GM19025 (cell line): Measurements from ENCODE around the gene KCP.
"Not testable (repeated sequence)": the region's sequence is repeated elsewhere in the genome, so short reads cannot be mapped to it uniquely, and the experiment has no call there.

Experiments used
- ATAC-seq: cut with Tn5 transposase; IDR thresholded peaks from one replicate; pipeline ENCODE4 v1.9.1; 2021; ENCODE audit warnings: mild to moderate bottlenecking, low read depth, moderate library complexity; ENCODE audit not compliant: unreplicated experiment

KCP gene

DNA sequence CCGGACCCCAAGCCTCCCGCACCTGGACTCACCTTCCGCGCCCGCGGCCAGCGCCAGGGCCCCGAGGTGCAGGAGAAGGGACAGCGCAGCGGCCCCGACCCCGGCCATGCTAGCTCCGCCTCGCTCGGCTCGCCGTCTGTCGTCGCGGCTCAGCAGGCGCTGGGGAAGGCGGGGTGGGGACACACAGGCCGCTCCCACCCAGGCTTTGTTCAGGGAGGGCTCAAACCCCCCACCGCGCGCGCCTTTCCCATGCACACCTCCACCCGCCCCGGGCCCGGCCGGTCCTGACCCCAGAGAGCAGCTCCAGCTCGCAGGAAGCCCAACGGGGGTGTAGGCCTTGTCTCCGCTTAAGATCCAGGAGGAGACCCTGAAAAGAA, at the start of gene KCP:
TSS of gene KCP (minus strand) at position 141 of the 377 bp plus-strand sequence. CDS start at position 108, 33 bp downstream.
- ATAC-seq: no peak

DNA sequence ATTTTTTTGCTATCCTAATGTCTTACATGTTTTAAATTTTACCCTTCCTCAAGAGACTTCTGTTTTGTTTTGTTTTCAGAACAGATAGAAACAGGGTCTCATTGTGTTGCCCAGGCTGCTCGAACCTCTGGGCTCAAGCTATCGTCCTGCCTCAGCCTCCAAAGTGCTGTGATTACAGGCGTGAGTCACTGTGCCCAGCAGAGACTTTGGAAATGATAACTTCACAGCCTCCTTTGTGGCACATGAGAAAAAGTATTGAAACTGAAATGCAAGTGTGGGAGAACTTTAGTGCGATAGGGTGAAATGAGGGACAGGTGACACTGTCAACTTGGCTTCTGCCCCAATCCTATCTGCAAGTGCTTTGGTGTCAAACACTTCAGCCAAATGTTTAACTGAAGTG, 48.8 kb upstream of the KCP start:
- ATAC-seq: no peak

DNA sequence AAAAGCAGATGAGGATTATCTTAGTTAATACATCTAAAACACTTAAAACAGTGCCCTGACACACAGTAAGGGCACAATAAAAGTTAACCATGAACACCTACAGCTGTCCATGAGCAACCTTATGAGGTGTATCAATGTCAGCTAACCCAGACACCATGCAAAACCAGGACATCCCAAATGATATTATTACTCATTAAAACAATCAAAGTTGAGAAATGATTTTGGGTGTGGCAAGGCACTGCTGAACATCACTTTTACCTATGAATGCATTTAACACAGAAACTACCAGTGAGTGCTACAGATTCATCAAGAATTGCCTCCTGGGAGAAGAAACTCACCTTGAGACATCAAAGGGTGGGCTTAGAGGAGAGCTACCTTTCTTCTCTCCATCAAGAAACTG, 45.5 kb upstream of the KCP start:
- no peak for ATAC-seq

DNA sequence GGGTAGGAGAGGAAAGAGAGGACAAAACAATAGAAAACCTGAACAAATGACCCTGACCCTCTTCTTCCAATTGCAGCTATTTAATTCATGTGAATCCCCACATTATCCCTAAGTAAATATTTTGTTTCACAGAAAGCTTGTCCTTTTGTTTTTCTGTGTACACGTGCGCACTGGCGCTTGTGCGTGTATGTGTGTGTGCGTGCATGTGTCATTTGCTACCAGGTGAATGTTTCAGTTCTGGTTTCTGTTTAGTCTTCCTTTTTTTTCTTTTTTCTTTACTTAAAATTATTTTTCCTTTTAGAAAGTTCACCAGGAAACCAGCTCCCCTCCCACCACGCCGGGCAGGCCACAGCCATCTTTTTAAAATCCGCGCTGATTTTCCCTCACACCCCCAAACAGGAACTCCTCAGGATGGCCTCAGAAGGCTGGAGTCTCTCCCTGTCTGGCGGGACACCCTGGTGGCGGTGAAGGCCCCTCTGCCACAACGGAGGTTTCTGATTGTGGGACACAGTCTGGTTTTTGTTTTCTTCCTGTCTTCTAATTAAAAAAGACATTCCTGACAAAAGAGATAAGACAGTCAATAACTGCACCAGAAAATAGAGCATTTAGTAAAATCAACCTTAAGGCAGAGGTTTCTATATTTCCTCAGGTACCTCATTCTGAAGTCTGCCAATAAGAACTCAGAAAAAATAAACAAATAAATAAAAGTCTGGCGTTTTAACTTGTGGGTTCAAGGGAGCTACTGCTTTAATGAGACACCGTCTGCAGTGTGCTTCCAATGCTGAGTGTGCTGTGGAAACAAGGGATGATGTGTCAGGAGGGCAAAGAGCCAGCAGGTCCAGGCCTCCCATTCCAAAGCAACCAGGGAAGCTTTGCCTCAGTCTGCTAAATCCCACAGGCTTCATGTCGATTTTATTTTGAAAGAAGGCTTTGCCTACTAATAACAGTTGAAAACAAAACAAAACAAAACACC, 44.6 kb upstream of the KCP start:
- ATAC-seq: peak; percentile 49

DNA sequence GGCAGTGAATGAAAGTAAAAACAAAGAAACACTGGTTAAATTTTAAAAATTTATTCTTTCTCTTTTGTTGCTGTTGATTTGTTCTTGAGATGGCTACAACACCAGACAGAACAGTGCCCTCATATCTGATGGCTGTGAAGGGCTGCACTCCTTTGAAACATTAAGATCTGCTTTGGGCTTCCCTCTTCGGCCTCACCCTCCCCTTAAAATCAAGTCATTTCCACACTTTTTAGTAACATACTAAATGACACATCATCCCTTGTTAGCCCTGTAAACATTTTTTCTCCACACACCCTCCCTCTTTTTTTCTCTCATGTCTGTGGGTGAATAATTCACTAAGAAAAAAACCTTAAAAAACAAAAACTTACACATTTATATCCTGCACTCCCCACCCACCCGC, 43.6 kb upstream of the KCP start:
- no peak for ATAC-seq

DNA sequence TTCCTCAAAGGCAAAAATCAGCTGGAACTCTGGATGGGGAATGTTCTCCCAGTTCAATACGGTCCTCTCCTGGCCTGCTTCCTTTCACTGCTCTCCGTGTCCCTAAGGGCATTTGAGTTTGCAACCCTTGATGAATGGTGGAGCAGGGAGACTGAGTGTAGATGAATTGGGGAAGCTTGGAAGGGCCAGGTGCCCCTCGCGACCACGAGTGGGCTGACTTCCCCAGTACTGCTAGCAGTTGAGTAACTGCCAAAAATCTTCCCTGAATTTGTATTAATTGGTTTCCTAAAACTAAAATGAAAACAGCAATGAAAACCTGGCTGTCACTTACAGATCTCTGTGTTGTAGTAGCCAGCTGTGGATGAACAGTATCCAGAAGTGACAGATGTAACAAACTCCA, 40.8 kb upstream of the KCP start:
- ATAC-seq: no peak

DNA sequence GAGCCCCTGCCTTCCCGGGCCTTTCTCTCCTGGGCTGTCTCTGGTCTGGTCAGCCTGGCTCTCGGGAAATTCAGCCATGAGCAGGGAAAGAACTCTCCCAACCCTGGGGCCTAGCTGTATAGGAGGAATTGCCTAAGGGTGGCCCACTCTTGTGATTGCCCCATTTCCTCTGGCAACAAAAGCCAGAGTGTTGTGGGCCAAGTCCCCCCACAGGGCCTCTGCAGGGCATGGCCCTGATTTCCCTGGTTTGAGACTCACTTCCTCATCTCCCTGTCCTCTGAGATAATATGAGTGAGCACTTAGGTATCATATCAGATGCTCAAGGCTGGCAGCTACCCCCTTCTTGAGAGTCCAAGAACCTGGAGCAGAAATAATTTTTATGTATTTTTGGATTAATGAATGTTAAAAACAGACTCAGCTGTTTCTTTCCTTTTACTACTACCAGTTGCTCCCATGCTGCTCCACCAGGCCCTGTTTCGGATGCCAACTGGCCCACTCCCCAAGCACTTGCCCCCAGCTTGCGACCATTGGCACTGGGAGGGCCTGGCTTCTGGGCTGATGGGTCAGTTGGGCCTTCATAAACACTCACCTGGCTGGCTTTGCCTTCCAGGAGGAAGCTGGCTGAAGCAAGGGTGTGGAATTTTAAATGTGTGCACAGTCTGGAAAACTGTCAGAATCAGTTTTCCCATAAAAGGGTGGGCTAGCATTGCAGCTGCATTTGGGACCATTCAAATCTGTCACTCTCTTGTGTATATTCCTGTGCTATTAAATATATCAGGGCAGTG, 38.7 kb upstream of the KCP start:
- ATAC-seq: no peak

DNA sequence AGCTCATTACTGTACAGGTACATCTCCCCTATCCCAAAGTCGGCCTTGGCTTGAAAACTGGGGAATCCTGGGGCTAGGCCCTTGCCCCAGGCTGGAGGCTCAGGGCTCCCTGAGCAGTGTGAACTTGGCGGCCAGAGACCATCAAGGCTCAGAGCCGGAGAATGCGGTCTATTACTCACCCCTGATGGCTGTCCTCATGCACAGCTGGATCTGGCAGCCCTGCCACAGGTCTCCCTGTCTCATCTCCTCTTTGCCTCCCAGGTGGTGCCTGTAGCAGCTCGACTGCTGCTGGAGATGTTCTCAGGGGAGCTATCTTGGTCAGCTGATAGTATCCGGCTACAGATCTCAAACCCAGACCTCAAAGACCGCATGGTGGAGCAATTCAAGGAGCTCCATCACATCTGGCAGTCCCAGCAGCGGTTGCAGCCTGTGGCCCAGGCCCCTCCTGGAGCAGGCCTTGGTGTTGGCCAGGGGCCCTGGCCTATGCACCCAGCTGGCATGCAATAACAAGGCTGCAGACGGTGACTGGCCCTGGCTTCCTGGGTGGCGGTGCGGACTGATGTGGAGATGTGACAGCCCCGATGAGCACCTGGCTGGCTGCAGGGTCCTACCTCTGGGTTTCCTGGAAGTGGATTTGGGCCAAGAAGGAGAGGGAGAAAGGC, 37.9 kb upstream of the KCP start:
- ATAC-seq: no peak

DNA sequence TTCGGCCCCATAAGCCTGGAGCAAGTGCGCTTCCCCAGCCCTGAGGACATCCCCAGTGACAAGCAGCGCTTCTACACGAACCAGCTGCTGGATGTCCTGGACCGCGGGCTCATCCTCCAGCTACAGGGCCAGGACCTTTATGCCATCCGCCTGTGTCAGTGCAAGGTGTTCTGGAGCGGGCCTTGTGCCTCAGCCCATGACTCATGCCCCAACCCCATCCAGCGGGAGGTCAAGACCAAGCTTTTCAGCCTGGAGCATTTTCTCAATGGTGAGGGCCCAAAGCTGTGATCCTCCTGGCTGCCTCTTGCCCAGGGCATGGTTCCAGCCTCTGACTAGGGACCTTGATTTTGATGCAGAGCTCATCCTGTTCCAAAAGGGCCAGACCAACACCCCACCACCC, 37.3 kb upstream of the KCP start:
- ATAC-seq: no peak

DNA sequence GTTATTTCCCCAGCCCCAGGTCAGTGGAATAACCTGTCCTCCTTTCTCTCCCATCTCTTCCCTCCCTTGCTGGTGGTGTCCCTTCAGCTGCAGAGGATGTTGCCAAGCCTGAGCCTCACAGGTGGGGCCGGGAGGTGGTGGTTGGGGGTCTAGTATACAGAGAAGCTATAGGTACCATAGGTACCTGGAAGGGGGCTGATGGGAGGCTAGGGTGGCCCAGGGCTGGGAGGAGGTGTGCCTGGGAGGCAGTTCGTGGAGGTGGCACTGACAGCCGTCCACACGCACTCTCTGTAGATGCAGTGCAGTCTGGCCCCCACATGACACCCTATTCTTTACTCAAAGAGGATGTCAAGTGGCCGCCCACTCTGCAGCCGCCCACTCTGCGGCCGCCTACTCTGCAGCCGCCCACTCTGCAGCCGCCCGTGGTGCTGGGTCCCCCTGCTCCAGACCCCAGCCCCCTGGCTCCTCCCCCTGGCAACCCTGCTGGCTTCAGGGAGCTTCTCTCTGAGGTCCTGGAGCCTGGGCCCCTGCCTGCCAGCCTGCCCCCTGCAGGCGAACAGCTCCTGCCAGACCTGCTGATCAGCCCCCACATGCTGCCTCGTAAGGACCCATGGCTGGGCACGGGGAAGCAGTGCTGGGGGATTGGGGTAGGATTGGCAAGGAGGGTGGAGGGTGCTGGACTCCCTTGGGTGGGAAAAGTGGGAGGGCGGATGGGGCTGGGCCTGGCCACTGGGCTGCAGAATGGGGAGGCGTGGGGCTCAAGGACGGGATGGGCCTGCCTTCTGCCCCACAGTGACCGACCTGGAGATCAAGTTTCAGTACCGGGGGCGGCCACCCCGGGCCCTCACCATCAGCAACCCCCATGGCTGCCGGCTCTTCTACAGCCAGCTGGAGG, 36.7 kb upstream of the KCP start:
- ATAC-seq: no peak

DNA sequence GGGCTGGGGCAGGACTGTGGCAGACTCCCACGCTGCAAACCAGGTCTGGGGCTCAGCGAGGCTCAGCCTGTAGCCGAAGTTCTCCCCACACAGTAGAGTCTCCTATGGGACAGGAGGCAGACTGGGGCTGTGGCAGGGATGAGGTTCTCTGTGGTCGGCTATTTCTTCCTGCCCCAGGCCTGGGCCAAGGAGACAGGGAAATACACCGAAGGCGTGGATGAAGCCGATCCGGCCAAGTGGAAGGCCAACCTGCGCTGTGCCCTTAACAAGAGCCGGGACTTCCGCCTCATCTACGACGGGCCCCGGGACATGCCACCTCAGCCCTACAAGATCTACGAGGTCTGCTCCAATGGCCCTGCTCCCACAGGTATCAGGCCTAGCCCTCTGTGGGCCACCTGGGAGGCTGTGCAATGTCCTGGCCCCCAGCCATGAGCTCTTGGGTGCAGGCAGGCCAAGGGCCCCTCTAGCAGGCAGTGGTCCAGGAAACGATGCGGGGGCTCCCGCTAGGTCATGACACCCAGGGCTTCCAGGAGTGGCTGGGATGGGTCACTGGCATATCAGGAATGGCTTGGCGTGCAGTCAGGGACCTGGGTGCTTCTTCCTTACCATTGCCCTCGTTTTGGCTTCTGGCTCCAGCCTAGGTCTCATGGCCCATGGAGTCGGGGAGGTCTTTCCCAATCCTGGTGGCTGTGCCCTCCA, 35.3 kb upstream of the KCP start:
- no peak for ATAC-seq

DNA sequence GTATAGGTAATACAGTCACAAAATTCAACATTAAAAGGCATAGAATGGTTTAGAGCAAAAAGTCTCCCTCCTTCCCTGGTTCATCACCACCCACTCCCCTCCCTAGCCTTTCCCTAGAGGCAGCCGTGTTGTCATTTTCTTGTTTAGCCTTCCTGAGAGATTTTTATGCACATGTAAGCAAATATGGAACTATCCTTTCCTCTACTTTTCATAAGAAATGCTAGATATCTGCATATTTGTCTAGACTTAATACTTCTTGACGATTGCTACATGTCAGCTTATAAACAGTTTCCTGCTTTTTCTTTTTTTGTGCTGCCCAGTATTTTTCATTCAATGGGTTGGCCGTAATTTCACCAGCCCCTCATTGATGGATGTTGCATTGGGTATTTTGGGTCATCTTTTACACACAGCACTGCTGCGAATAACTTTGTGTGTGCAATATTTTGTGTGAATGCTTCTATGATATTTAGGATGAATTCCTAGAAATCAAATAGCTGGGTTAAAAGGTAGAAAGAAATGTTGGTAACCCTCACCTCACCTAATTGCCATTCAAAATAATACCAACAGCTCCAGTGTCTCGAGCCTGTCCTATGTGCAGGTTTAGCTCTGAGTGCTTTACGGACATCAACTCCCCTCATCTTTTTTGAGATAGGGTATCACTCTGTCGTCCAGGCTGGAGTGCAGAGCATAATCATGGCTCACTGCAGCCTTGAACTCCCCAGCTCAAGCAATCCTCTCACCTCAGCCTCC, 34.2 kb upstream of the KCP start:
- no peak for ATAC-seq

DNA sequence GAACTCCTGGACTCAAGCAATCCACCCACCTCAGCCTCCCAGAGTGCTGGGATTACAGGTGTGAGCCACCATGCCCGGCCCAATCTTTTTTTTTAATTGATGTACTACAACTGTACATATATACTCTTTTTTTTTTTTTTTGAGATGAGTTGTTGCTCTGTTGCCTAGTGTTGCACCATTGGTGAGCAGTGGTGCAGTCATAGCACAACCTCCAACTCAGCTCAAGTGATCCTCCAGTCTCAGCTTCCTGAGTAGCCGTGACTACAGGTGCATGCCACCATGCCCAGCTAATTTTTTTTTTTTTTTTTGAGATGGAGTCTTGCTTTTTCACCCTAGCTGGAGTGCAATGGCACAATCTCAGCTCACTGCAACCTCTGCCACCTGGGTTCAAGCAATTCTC, 32.7 kb upstream of the KCP start:
- not testable (repeated sequence) for ATAC-seq

DNA sequence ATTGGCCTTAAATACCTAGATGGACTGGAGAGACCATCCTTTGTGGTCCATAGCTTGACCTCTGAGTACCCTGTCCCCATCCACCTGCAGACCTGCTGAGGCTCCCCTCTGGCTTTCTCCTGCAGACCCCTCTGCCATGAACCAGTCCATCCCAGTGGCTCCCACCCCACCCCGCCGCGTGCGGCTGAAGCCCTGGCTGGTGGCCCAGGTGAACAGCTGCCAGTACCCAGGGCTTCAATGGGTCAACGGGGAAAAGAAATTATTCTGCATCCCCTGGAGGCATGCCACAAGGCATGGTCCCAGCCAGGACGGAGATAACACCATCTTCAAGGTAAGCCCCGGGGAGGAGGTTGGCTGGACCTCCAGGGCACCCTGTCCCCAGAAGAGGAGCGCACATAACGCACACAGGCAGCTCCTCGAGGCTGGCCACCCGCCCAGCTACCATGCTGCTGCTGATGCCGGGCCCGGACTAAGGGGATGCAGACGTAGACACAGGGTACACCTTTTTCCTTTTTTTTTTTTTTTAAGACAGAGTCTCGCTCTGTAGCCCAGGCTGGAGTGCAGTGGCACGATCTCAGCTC, 31.5 kb upstream of the KCP start:
- no peak for ATAC-seq

DNA sequence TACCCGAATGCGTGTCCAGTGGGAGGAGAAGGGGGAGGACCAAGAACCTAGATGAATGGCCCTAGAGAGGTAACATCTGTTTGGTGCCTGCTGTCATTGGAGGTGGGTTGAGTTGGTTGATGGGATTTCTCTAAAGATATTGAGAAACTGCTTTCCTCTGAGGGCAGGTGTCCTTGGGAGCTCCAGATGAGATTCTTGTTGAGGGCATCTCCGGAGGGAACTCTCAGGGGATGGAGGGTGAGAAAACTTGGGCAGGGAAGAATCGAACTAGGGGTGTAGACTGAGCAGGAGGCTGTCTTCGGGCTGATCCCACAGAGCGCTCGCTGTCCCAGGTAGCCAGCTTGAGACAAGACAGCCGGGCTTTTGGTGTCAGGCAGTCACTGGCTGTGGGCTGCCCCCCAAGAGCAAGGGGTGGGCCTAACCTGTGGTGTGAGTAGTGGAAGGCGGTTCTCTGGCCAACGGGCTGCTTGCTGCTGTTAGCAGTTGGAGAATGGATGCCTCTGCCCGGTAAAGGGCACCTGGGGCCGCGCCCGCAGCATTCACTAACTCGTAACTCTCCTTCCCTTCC, 30.9 kb upstream of the KCP start:
- no peak for ATAC-seq

DNA sequence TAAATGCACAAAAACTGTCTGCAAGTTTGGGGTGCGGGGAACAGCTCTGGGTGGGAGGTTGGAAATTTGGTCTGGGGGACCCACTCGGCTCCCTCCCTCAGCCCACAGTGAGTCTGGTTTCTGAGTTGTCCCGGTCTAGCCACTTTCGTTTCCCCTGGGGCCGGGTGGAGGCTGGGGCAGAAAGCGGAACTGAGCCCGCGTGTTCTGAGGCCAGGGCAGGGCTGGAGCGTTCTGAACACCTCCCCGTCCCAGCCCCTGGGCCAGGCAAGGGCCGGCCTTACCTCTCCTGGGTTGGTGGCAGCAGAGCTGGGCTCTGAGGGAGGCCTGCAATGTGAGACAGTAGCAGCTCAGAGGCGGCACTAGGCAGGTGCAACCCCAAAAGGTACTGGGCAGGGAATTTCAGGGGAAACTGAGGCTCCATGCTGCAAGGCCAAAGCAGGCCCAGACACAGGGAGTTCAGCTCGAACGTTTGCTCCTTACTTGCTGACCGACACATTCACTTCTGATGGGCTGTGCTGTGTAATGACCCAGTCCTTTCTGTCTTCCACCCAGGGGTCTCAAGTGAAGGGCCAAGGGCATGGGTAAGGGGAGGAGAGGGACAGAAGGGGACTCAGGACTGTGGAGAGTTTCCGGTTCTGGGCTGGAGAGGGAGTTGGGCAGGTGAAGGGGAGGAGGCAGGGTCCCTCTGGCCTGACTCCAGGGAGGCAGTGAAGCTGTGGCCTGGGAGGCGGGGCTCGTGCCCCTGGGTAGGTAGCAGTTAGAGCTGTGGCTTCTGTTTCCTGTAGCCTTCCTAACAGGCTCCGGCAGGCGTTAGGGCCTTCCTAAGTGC, 30.2 kb upstream of the KCP start:
- ATAC-seq: peak; percentile 39

DNA sequence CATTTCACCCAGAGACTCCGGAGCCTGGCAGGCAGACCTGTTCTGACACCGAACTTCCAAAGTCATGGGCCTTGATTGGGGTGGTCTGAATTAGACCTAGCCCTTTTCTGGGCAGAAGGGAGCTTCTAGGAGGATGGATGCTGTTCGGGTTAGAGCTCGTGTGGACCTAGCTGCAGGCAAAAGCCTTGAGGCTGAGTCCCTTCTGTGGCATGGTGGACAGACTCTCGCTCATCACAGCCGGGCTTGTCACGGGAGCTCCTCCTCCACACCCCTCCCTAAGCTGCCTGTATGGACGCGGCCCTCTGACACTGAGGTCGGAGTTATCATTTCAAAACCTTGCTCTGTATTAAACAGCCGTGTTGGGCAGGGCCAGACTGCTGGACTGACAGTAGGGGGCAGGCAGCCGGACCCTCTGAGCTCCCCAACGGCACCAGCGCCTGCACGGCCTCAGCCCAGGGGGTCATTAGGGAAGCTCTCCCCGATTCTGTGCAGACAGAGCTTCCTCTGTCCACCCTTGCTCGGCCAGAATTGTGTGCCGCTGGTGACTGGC, 29.4 kb upstream of the KCP start:
- ATAC-seq: peak; percentile 11
